Forelimb muscle (tissue), 1 donor: ENCODE data around the gene MIEF2. TPM values are rescaled to one million over a fixed set of nuclear protein-coding genes. Genes with fewer than 3 reads are reported as not detected.
"Not testable (repeated sequence)": the region's sequence is repeated elsewhere in the genome, so short reads cannot be mapped to it uniquely, and the experiment has no call there.

Experiments used
- DNase-seq: peaks from one replicate; pipeline ENCODE4 v3.0.0-alpha.2; 2013; ENCODE audit warnings: low read depth
- polyA plus RNA-seq: library from polyadenylated mRNA; unstranded; fragments of 120-200 nt; gene quantifications from one replicate; pipeline ENCODE4 v1.2.1, GENCODE V29; 2013; ENCODE audit not compliant: insufficient read length

Gene MIEF2
- polyA plus RNA-seq, 1 donor: 14.9 TPM

DNA sequence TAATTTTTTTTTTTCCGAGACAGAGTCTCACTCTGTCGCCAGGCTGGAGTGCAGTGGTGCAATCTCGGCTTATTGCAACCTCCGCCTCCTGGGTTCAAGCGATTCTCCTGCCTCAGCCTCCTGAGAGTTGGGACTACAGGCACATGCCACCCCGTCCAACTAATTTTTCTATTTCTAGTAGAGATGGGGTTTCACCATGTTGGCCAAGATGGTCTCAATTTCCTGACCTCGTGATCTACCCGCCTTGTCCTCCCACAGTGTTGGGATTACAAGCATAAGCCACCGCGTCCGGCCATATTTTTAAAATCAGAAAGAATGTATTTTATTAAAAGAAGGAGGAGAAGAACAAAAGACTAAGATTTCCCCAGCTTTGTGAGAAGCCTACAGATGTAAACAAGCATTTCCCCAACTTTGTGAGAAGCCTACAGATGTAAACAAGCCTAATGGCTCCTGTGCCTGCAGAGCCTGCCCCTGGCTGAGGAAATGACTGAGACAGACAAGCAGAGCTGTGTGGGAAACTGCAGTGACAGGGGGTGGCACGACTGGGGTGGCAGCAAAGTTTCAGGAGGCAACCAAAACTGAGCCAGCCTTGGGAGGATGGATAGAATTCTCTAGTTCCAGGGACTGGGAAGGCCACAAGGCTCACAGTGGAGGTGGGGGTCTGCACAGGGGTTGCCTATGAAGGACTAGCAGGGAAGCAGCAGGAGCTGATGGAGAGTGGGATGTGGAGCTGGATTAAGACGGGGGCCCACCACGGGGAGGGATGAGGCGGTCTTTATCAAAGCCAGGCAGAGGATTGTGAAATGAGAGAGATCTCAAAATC lies 31.5 kb downstream of the MIEF2 start:
- no peak for DNase-seq

DNA sequence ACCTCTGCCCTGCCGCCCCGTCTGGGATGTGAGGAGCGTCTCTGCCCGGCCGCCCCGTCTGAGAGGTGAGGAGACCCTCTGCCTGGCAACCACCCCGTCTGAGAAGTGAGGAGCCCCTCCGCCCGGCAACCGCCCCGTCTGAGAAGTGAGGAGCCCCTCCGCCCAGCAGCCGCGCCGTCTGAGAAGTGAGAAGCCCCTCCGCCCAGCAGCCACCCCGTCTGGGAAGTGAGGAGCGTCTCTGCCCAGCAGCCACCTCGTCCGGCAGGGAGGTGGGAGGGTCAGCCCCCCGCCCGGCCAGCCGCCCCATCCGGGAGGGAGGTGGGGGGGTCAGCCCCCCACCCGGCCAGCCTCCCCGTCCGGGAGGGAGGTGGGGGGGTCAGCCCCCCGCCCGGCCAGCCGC lies 37.6 kb downstream of the MIEF2 start:
- DNase-seq: not testable (repeated sequence)

GRCh38 chr17:18300725-18301480 lies 40.4 kb downstream of the MIEF2 start:
- DNase-seq: no peak

- DNase-seq: not testable (repeated sequence)
Observed at GRCh38 chr17:18303206-18303605, 42.7 kb downstream of the MIEF2 start.

DNA sequence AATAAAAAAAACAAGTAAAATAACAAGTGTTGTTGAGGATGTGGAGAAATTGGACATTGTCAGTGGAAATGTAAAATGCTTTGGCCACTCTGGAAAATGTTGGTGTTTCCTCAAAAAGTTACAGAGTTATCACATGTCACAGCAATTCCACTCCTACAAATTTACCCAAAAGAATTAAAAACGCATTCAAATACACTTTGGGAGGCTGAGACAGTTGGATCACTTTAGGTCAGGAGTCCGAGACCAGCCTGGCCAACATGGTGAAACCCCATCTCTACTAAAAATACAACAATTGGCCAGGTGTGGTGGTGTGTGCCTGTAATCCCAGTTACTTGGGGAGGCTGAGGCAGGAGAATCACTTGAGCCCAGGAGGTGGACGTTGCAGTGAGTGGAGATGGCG lies 48.7 kb downstream of the MIEF2 start:
- no peak for DNase-seq

- DNase-seq: no peak
Observed at GRCh38 chr17:18314059-18314730, 53.7 kb downstream of the MIEF2 start.

DNA sequence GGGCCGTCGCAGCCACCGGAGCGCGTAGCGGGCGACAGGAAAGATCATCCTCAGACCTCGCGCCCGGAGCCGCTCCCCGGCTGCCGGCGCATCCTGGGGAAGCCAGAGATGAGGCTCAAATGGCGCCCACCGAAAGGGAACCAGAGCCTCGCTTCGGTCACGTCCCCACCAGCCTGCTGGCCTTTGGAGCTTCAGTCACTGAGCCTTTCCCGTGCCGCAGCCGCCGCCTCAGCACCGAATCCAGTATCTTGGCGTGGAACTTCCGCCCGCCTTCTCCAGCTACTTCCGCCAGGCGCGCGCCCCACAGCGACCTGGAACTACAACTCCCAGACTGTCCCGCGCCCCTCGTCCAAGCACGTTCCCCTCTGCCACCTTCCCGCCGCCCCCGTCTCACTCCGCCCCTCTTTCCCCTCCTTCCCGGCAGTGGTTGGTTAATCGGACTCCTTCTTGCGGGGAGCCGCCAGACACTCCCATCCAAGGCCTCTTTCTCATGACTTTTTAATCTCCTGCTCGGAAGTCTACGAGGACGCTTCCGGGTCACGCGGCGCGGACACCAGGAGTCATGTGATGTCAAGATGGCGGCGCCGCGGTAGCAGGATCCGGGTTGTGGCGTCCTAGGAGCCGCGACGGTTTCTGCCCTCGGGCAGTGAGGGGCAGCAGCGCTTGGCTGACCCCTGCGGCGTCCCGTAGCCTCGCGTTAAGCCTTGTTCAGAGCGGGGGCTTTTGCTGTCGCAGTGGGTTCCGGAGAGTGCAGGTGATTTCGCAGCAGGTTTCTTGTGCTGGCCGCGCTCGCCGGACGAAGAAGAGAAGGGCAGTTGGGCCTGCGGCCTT lies 54.5 kb downstream of the MIEF2 start, which contains the start of the genes SMCR8 and TOP3A:
TSS of gene SMCR8 (plus strand) at position 563 of the 831 bp plus-strand sequence. CDS start 497 bp downstream, outside the sequence.
TSS of gene TOP3A (minus strand) at position 264 of the 831 bp plus-strand sequence. CDS start at position 48, 216 bp downstream.
- DNase-seq: peak; percentile 96

- no peak for DNase-seq
Observed at GRCh38 chr17:18315562-18315922, 55.1 kb downstream of the MIEF2 start.

DNA sequence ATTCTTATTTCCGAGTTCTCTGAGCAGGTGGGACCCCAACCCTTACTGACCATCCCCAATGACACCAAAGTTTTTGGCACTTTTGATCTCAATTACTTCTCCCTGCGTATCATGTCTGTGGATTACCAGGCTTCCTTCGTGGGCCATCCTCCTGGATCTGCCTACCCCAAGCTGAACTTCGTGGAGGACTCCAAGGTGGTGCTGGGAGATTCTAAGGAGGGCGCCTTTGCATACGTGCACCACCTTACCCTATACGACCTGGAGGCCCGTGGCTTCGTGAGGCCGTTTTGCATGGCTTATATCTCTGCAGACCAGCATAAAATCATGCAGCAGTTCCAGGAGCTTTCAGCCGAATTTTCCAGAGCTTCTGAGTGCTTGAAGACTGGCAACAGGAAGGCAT lies 55.5 kb downstream of the MIEF2 start:
- no peak for DNase-seq

Other genes with a start within 250 kb of the MIEF2 start
- gene ATPAF2, start 221.5 kb upstream of the MIEF2 start, polyA plus RNA-seq: 19.7 TPM
- 11.9 TPM for gene GID4, start 221.3 kb upstream of the MIEF2 start, polyA plus RNA-seq
- 24.9 TPM for gene DRG2, start 172.7 kb upstream of the MIEF2 start, polyA plus RNA-seq
- gene MYO15A, start 151.9 kb upstream of the MIEF2 start, polyA plus RNA-seq: 1.2 TPM
- gene ALKBH5, start 76.8 kb upstream of the MIEF2 start, polyA plus RNA-seq: 62.8 TPM
- 20.8 TPM for gene LLGL1, start 35.0 kb upstream of the MIEF2 start, polyA plus RNA-seq
- 146 TPM for gene FLII, start 1.9 kb upstream of the MIEF2 start, polyA plus RNA-seq
- gene TOP3A, start 54.3 kb downstream of the MIEF2 start, polyA plus RNA-seq: 26.7 TPM
- 7.6 TPM for gene SMCR8, start 54.6 kb downstream of the MIEF2 start, polyA plus RNA-seq
- 9.9 TPM for gene SHMT1, start 102.9 kb downstream of the MIEF2 start, polyA plus RNA-seq
- not detected for gene EVPLL, start 117.1 kb downstream of the MIEF2 start, polyA plus RNA-seq
- not detected for gene LGALS9C, start 216.1 kb downstream of the MIEF2 start, polyA plus RNA-seq